Transverse colon (tissue), 4 donors: ENCODE data around the gene PCNT. TPM values are rescaled to one million over a fixed set of nuclear protein-coding genes. Genes with fewer than 3 reads are reported as not detected.
A peak's percentile ranks its signal among the peaks of the same experiment; 100 is the strongest.

Source experiments
- DNase-seq: peaks from one replicate; pipeline ENCODE4 v3.0.0-alpha.2; 2019
- H3K27ac ChIP-seq, 4 donors: fragments of 200-600 bp; sonication (generic); 2 replicates each; pipeline ENCODE4 v1.5.1; 2016 to 2018; ENCODE audit warnings: inconsistent platforms in 4 of 4
- H3K27me3 ChIP-seq: fragments of 200-600 bp; sonication (generic); 2 replicates; pipeline ENCODE4 v1.5.1; 2017; ENCODE audit warnings: inconsistent platforms
- H3K36me3 ChIP-seq, 4 donors: fragments of 200-600 bp; sonication (generic); 2 replicates each; pipeline ENCODE4 v1.5.1; 2017 to 2019; ENCODE audit warnings: inconsistent platforms in 4 of 4
- H3K4me1 ChIP-seq, 4 donors: fragments of 200-600 bp; sonication (generic); 2 replicates each; pipeline ENCODE4 v1.5.1; 2017 to 2020; ENCODE audit warnings: inconsistent platforms in 4 of 4
- H3K4me3 ChIP-seq, 4 donors: fragments of 200-600 bp; sonication (generic); 1 replicate in 1 of 4; 2 replicates in 3 of 4; pipeline versions ENCODE4 v1.5.1 to v1.6.1; 2017 to 2019; ENCODE audit warnings: inconsistent platforms in 4 of 4
- H3K9me3 ChIP-seq, 2 donors: fragments of 200-600 bp; sonication (generic); 2 replicates each; pipeline ENCODE4 v1.5.1; 2017 to 2019; ENCODE audit warnings: inconsistent platforms in 2 of 2
- EP300 ChIP-seq: sonication (generic); formaldehyde crosslinking; IDR thresholded peaks from one replicate; pipeline ENCODE4 v1.6.1; 2017; ENCODE audit warnings: antibody characterized with exemption, low read depth
- POLR2A ChIP-seq: fragments of 450-650 bp; IDR thresholded peaks from one replicate; pipeline ENCODE4 v1.6.1; 2016; ENCODE audit warnings: antibody characterized with exemption, mild to moderate bottlenecking, moderate library complexity
- POLR2AphosphoS5 ChIP-seq, 3 donors: sonication (generic); formaldehyde crosslinking; IDR thresholded peaks; one replicate each; pipeline ENCODE4 v1.6.1; 2016; ENCODE audit warnings: antibody characterized with exemption in 3 of 3
- WGBS, 2 donors: methylation state at CpG; one replicate each; pipeline ENCODE4 v1.1.5; 2018; ENCODE audit warnings: low coverage in 1 of 2; 5-methylcytosine and 5-hydroxymethylcytosine counted together
- in situ Hi-C, 4 donors: fragments of 200-750 bp; cut with MboI; loops; one replicate each; pipeline versions ENCODE4 v1.15.0 to v1.15.1; 2017; ENCODE audit warnings: low sequenced_read_pairs in 3 of 4, low pct_ligation_motif_present in 1 of 4, low pct_unique_long_range_greater_than_20kb in 1 of 4
- intact Hi-C: fragments of 100-400 bp; cut with DNase I; formaldehyde crosslinking; loops from one replicate; pipeline ENCODE4 v1.15.1; 2023; ENCODE audit warnings: low total_unique reads
- total RNA-seq, 4 donors: library from RNA; depleted of rRNA; stranded (reverse); fragments of >200 nt; gene quantifications; one replicate each; pipeline ENCODE4 v1.1.0, GENCODE V29; 2016
- TF ChIP-seq, protein P1 (sequence below), 5 experiments: fragments of 200-600 bp in 3 of 5; fragments of 450-650 bp in 2 of 5; sonication (generic) in 3 of 5; IDR thresholded peaks; 1 replicate in 2 of 5; 2 replicates in 3 of 5; pipeline ENCODE4 v1.5.1; 2016 to 2017; ENCODE audit warnings: antibody characterized with exemption in 5 of 5, inconsistent platforms in 3 of 5, mild to moderate bottlenecking in 2 of 5, moderate library complexity in 1 of 5

The PCNT gene
- total RNA-seq, 4 donors from 2014 or later: 27.6 to 171 (median 63.4) TPM

GRCh38 chr21:46424039-46424591 is 100.2 kb downstream of the PCNT start:
- Histone ChIP-seq H3K9me3 (no peaks in the 10 kb centered on the region), H3K27me3 (no peaks in the 10 kb centered on the region), H3K4me1 (no peaks in the 10 kb centered on the region), H3K27ac (peak overlapping the region in 1 of 4 donors; percentile 28), H3K36me3 (peaks cover 0 to 21% (median 2%) of the 10 kb centered on the region in 4 donors), H3K4me3 (no peak overlapping the region)
- in situ Hi-C loops: no loop called here
- intact Hi-C loops: no loop called here
- WGBS, 2 donors: 80 to 92% methylated on average over 2 to 14 of the region's 17 CpGs
- TF ChIP-seq EP300 (no peak), POLR2AphosphoS5 (IDR thresholded peaks at IDR 0.05) (no peak), POLR2A (no peak)
- TF ChIP-seq, protein P1, sequence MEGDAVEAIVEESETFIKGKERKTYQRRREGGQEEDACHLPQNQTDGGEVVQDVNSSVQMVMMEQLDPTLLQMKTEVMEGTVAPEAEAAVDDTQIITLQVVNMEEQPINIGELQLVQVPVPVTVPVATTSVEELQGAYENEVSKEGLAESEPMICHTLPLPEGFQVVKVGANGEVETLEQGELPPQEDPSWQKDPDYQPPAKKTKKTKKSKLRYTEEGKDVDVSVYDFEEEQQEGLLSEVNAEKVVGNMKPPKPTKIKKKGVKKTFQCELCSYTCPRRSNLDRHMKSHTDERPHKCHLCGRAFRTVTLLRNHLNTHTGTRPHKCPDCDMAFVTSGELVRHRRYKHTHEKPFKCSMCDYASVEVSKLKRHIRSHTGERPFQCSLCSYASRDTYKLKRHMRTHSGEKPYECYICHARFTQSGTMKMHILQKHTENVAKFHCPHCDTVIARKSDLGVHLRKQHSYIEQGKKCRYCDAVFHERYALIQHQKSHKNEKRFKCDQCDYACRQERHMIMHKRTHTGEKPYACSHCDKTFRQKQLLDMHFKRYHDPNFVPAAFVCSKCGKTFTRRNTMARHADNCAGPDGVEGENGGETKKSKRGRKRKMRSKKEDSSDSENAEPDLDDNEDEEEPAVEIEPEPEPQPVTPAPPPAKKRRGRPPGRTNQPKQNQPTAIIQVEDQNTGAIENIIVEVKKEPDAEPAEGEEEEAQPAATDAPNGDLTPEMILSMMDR (IDR thresholded peaks at IDR 0.05): no peak
- DNase-seq: no peak

GRCh38 chr21:46424621-46425020 is 100.7 kb downstream of the PCNT start:
- Histone ChIP-seq H3K4me3 (no peak overlapping the region), H3K36me3 (peaks cover 0 to 21% (median 2%) of the 10 kb centered on the region in 4 donors), H3K4me1 (no peaks in the 10 kb centered on the region), H3K9me3 (no peaks in the 10 kb centered on the region), H3K27me3 (no peaks in the 10 kb centered on the region), H3K27ac (peak overlapping the region in 1 of 4 donors; percentile 8)
- no peak for DNase-seq
- intact Hi-C loops: no loop called here
- 75 to 88% methylated on average over 3 to 13 of the region's 14 CpGs for WGBS, 2 donors
- no peak for TF ChIP-seq POLR2AphosphoS5 (IDR thresholded peaks at IDR 0.05)
- TF ChIP-seq EP300: no peak
- TF ChIP-seq POLR2A: no peak
- TF ChIP-seq, protein P1 (IDR thresholded peaks at IDR 0.05): no peak
- in situ Hi-C loops: no loop called here

- DNase-seq: no peak
- 80 to 97% methylated on average over 1 to 17 of the region's 19 CpGs for WGBS, 2 donors
- H3K9me3 ChIP-seq: no peaks in the 10 kb centered on the region
- in situ Hi-C loops (no loop called here), intact Hi-C loops (no loop called here)
- H3K4me3 ChIP-seq: no peak overlapping the region
- TF ChIP-seq EP300 (no peak), POLR2AphosphoS5 (IDR thresholded peaks at IDR 0.05) (no peak), POLR2A (no peak)
- TF ChIP-seq, protein P1 (IDR thresholded peaks at IDR 0.05): no peak
- H3K4me1 ChIP-seq: no peaks in the 10 kb centered on the region
- H3K27me3 ChIP-seq: no peaks in the 10 kb centered on the region
- H3K36me3 ChIP-seq: peaks cover 0 to 23% (median 2%) of the 10 kb centered on the region in 4 donors
- peak overlapping the region in 2 of 4 donors; percentile 8 to 21 for H3K27ac ChIP-seq
Measured at GRCh38 chr21:46425041-46425440, 101.1 kb downstream of the PCNT start.

DNA sequence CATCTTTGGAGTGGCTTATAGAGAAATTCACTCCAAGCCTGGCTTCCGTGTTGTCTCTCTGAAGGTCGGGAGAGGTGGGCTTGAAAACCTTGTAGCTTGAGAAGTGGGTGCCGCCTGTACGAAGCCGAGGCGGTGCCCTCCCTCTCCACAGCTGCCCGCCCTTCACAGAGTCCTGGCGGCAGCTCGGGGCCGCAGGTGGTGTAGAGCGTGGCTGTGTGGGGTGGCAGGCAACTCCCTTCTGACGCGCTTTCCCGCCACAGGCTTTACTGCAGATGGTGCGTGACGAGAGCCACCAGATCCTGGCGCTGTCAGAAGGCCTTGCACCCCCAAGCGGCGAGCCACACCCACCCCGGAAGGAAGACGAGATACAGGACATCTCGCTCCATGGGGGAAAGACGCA is 101.6 kb downstream of the PCNT start:
- Histone ChIP-seq H3K4me3 (no peak overlapping the region), H3K4me1 (no peaks in the 10 kb centered on the region), H3K27ac (peak overlapping the region in 1 of 4 donors; percentile 21), H3K9me3 (no peaks in the 10 kb centered on the region), H3K36me3 (peaks cover 0 to 28% (median 3%) of the 10 kb centered on the region in 4 donors), H3K27me3 (no peaks in the 10 kb centered on the region)
- 85 to 91% methylated on average over 6 to 23 of the region's 23 CpGs for WGBS, 2 donors
- TF ChIP-seq, protein P1 (IDR thresholded peaks at IDR 0.05): no peak
- TF ChIP-seq POLR2AphosphoS5 (IDR thresholded peaks at IDR 0.05) (no peak), EP300 (no peak), POLR2A (no peak)
- intact Hi-C loops (no loop called here), in situ Hi-C loops (no loop called here)
- DNase-seq: no peak
